Thyroid gland (tissue), 4 donors: Measurements from ENCODE around the gene AK8. TPM values are rescaled to one million over a fixed set of nuclear protein-coding genes. Genes with fewer than 3 reads are reported as not detected.

Experiments
- DNase-seq, 2 donors: peaks; one replicate each; pipeline ENCODE4 v3.0.0-alpha.2; 2019
- H3K27ac ChIP-seq, 3 donors: fragments of 200-600 bp; sonication (generic); 1 replicate in 2 of 3; 2 replicates in 1 of 3; pipeline ENCODE4 v1.5.1; 2016 to 2019; ENCODE audit warnings: mild to moderate bottlenecking in 1 of 3, moderate library complexity in 1 of 3
- H3K27me3 ChIP-seq: fragments of 200-600 bp; sonication (generic); one replicate; pipeline ENCODE4 v1.5.1; 2019
- H3K36me3 ChIP-seq, 2 donors: fragments of 200-600 bp; sonication (generic); one replicate each; pipeline ENCODE4 v1.5.1; 2016 to 2019
- H3K4me1 ChIP-seq, 2 donors: fragments of 200-600 bp; sonication (generic); one replicate each; pipeline ENCODE4 v1.5.1; 2017 to 2019
- H3K4me3 ChIP-seq, 3 donors: fragments of 200-600 bp; sonication (generic); replicated peaks in 1 of 3; 1 replicate in 2 of 3; 2 replicates in 1 of 3; pipeline ENCODE4 v1.5.1; 2016; ENCODE audit warnings: mild to moderate bottlenecking in 1 of 3
- H3K9me3 ChIP-seq: fragments of 200-600 bp; sonication (generic); one replicate; pipeline ENCODE4 v1.5.1; 2017
- CTCF ChIP-seq, 6 experiments: fragments of 200-600 bp in 3 of 6; fragments of 450-650 bp in 3 of 6; sonication (generic) in 3 of 6; IDR thresholded peaks; one replicate each; pipeline ENCODE4 v1.5.1; 2016 to 2019; ENCODE audit warnings: antibody characterized with exemption in 6 of 6, mild to moderate bottlenecking in 2 of 6, inconsistent platforms in 1 of 6, moderate library complexity in 1 of 6
- POLR2A ChIP-seq, 2 donors: fragments of 450-650 bp; IDR thresholded peaks; one replicate each; pipeline ENCODE4 v1.6.1; 2017; ENCODE audit warnings: antibody characterized with exemption in 2 of 2, mild to moderate bottlenecking in 2 of 2, moderate library complexity in 1 of 2
- WGBS, 2 donors: methylation state at CpG; one replicate each; pipeline ENCODE4 v1.1.5; 2017; 5-methylcytosine and 5-hydroxymethylcytosine counted together
- intact Hi-C: fragments of 100-400 bp; cut with DNase I; formaldehyde crosslinking; loops from one replicate; pipeline ENCODE4 v1.15.1; 2023
- total RNA-seq, 4 donors: library from RNA; depleted of rRNA; stranded (reverse); fragments of >200 nt; gene quantifications; one replicate each; pipeline ENCODE4 v1.2.3, GENCODE V29; 2016

The AK8 gene
- total RNA-seq, 4 donors from 2014 or later: 5.4 to 9.9 (median 8.0) TPM

GRCh38 chr9:132892400-132892799 is 14.3 kb upstream of the AK8 start:
- Histone ChIP-seq H3K36me3 (peaks cover 16% of the 10 kb centered on the region in 2 donors), H3K27ac (no peak overlapping the region), H3K4me1 (peaks cover 15 to 23% of the 10 kb centered on the region in 2 donors), H3K4me3 (no peak overlapping the region), H3K9me3 (no peaks in the 10 kb centered on the region), H3K27me3 (no peaks in the 10 kb centered on the region)
- DNase-seq: no peak
- WGBS, 2 donors: 70 to 80% methylated on average over 9 of the region's 9 CpGs
- TF ChIP-seq POLR2A (IDR thresholded peaks at IDR 0.05): no peak
- TF ChIP-seq CTCF (IDR thresholded peaks at IDR 0.05): no peak
- intact Hi-C loops: no loop called here

- no peak overlapping the region for H3K4me3 ChIP-seq
- no peaks in the 10 kb centered on the region for H3K9me3 ChIP-seq
- peaks cover 0 to 4% of the 10 kb centered on the region in 2 donors for H3K36me3 ChIP-seq
- TF ChIP-seq POLR2A (IDR thresholded peaks at IDR 0.05): no peak
- no peak for TF ChIP-seq CTCF (IDR thresholded peaks at IDR 0.05)
- no peak for DNase-seq
- H3K27me3 ChIP-seq: no peaks in the 10 kb centered on the region
- WGBS, 2 donors: 95 to 98% methylated on average over 6 to 18 of the region's 18 CpGs
- H3K4me1 ChIP-seq: peaks cover 5 to 13% of the 10 kb centered on the region in 2 donors
- intact Hi-C loops: no loop called here
- H3K27ac ChIP-seq: no peak overlapping the region
These were observed 10.1 kb upstream of the AK8 start for GRCh38 chr9:132888151-132888550.

GRCh38 chr9:132887181-132888120 is 9.4 kb upstream of the AK8 start:
- no peaks in the 10 kb centered on the region for H3K27me3 ChIP-seq
- no peaks in the 10 kb centered on the region for H3K9me3 ChIP-seq
- TF ChIP-seq CTCF (IDR thresholded peaks at IDR 0.05) (no peak), POLR2A (IDR thresholded peaks at IDR 0.05) (no peak)
- H3K4me1 ChIP-seq: peaks cover 5 to 13% of the 10 kb centered on the region in 2 donors
- intact Hi-C loops: no loop called here
- H3K4me3 ChIP-seq: no peak overlapping the region
- WGBS, 2 donors: 90 to 95% methylated on average over 13 to 17 of the region's 18 CpGs
- no peak for DNase-seq
- H3K27ac ChIP-seq: no peak overlapping the region
- H3K36me3 ChIP-seq: peaks cover 0 to 4% of the 10 kb centered on the region in 2 donors

- H3K27ac ChIP-seq: peak overlapping the region in 2 of 3 donors; percentile 11 to 33
- no peaks in the 10 kb centered on the region for H3K9me3 ChIP-seq
- H3K4me3 ChIP-seq: no peak overlapping the region
- peaks cover 5 to 13% of the 10 kb centered on the region in 2 donors for H3K4me1 ChIP-seq
- peaks cover 0 to 4% of the 10 kb centered on the region in 2 donors for H3K36me3 ChIP-seq
- TF ChIP-seq CTCF (IDR thresholded peaks at IDR 0.05): no peak
- no peak for TF ChIP-seq POLR2A (IDR thresholded peaks at IDR 0.05)
- H3K27me3 ChIP-seq: no peaks in the 10 kb centered on the region
- intact Hi-C loops: no loop called here
- 69 to 75% methylated on average over 6 of the region's 6 CpGs for WGBS, 2 donors
- no peak for DNase-seq
These were observed 8.2 kb upstream of the AK8 start for GRCh38 chr9:132886334-132886725.

GRCh38 chr9:132885720-132886333 is 7.7 kb upstream of the AK8 start:
- intact Hi-C loops: no loop called here
- peak overlapping the region in 2 of 3 donors; percentile 11 to 33 for H3K27ac ChIP-seq
- H3K36me3 ChIP-seq: peaks cover 0 to 4% of the 10 kb centered on the region in 2 donors
- H3K4me1 ChIP-seq: peaks cover 5 to 13% of the 10 kb centered on the region in 2 donors
- H3K4me3 ChIP-seq: no peak overlapping the region
- no peaks in the 10 kb centered on the region for H3K9me3 ChIP-seq
- peak; percentile 52 to 65 for DNase-seq
- no peak for TF ChIP-seq POLR2A (IDR thresholded peaks at IDR 0.05)
- no peak for TF ChIP-seq CTCF (IDR thresholded peaks at IDR 0.05)
- no peaks in the 10 kb centered on the region for H3K27me3 ChIP-seq
- 32% methylated on average over 8 to 9 of the region's 9 CpGs for WGBS, 2 donors
